ENCODE data around the gene PDE9A.
"Not testable (repeated sequence)": the region's sequence is repeated elsewhere in the genome, so short reads cannot be mapped to it uniquely, and the experiment has no call there.

Gene PDE9A

DNA sequence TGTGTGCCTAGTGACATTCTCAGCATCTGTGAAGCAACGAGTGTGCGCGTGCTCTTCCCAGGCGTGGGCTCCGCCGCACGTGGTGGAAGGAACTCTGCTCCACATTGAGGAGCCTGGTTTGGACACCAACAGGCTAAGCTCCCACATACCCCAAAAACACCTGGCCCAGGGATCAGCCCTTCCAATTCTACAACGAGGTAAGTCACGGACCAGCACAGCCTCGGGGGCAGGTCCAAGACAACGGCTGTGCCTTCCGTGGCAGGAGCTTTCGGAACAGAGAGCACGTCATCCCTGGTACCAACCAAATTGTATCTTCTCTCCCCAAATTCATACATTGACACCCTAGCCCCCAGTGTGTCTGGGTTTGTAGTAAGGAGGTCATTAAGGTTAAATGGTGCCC lies 27.2 kb upstream of the PDE9A start:
- DNase-seq, result no peak

GRCh38 chr21:42627527-42628289 lies 25.7 kb upstream of the PDE9A start:
- DNase-seq, result no peak

DNA sequence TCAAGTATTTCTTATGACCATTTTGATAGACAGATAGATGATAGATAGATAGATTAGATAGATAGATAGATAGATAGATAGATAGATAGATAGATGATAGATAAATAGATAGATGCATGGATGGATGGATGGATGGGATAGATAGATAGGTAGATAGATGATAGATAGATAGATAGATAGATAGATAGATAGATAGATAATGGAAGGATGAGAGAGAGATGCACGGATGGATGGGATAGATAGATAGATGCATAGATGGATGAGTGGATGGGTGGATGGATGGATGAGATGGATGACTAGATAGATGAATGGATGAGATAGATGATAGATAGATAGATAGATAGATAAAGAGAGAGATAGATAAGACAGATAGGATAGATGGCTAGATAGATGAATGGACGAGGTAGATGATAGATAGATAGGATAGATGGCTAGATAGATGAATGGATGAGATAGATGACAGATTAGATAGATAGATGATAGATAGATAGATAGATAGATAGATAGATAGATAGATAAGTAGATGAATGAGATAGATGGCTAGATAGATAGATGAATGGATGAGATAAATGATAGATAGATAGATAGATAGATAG lies 24.9 kb upstream of the PDE9A start:
- DNase-seq, result not testable (repeated sequence)

DNA sequence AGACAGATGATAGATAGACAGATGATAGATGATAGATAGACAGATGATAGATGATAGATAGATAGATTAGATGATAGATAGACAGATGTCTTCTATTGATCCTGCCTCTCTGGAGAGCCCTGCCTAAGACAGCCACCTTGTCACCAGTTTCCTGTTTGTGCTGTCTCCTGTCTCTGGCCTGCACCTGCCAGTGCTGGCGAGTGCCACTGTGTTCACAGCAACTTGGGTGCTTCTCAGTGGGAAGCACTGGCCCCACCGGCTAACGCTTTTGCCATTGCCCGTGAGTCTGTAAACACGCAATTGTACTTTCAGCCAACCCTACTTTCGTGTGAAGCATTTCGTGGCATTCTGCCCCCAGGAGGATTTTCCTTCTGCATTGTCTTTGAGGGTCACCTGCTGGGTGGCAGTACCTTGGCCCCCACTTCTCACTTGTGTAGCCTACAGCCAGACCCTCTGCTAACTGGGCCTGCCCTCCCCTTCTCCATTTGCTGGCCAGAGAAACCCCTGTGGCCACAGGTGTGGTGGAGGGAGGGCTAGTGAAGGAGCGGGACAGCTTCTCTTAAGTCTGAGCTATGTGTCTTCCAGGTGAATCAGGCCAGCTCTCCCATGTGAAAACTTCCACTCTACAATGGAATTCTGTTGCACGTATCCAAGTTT lies 23.4 kb upstream of the PDE9A start:
- no peak for DNase-seq

GRCh38 chr21:42630626-42631025 lies 22.8 kb upstream of the PDE9A start:
- no peak for DNase-seq

DNA sequence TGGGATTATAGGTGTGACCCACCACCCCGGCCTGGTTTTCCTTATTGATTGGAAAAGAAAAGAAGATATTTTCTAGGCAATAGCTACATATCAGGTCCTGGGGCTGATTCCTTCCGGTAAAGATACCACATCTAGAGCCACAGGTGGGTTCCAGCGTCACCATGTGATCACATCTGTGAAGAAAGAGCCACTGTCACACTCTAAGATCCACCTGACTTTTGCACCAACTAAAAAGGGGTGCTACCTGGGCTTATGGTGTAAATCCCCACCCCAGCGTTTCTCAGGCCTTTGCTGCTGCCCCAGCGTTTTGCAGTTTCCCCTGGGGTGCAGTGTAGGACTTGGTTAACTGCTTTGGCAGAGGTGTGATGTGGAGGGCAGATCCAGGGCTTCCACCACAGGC lies 22.3 kb upstream of the PDE9A start:
- DNase-seq, result no peak

GRCh38 chr21:42632336-42632751 lies 21.1 kb upstream of the PDE9A start:
- DNase-seq, result no peak

- no peak for DNase-seq
Measured at GRCh38 chr21:42632771-42633690, 20.4 kb upstream of the PDE9A start.

GRCh38 chr21:42633858-42634257 lies 19.6 kb upstream of the PDE9A start:
- no peak for DNase-seq

DNA sequence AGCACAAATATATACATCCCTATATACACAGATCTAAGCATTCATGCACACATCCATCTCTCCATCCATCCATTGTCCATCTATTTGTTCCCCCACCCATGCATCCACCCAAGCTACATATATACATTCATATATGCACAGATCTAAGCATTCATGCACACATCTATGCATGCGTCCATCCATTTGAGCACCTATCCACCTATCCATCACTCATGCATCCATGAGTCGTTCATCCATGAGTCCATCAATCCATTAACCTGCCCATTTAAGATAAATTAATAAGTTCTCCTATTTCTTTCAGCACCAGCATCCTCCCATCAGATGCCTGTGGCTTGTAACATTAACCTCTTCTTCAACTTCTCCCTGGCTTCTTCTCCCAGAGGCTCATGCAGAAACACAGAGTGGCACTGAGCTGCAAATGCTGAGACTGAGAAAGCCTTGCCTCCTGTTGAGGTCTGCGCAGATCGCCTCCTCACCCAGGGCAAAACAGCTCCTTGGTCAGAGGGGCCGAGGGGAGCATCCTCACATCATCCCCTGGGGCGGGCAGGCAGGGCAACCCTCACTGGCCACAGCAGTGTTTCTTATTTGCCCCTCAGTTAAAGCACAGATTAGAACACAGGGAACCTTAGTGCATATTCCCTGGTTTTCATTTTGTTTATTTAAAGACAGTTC lies 17.4 kb upstream of the PDE9A start:
- DNase-seq, result no peak

GRCh38 chr21:42636520-42637266 lies 16.7 kb upstream of the PDE9A start:
- no peak for DNase-seq

GRCh38 chr21:42637267-42638041 lies 16.0 kb upstream of the PDE9A start:
- DNase-seq, result no peak

- no peak for DNase-seq
Measured at GRCh38 chr21:42638266-42638863, 15.1 kb upstream of the PDE9A start.

- no peak for DNase-seq
Measured at GRCh38 chr21:42639646-42640152, 13.7 kb upstream of the PDE9A start.

GRCh38 chr21:42640486-42640885 lies 12.9 kb upstream of the PDE9A start:
- DNase-seq, result no peak

DNA sequence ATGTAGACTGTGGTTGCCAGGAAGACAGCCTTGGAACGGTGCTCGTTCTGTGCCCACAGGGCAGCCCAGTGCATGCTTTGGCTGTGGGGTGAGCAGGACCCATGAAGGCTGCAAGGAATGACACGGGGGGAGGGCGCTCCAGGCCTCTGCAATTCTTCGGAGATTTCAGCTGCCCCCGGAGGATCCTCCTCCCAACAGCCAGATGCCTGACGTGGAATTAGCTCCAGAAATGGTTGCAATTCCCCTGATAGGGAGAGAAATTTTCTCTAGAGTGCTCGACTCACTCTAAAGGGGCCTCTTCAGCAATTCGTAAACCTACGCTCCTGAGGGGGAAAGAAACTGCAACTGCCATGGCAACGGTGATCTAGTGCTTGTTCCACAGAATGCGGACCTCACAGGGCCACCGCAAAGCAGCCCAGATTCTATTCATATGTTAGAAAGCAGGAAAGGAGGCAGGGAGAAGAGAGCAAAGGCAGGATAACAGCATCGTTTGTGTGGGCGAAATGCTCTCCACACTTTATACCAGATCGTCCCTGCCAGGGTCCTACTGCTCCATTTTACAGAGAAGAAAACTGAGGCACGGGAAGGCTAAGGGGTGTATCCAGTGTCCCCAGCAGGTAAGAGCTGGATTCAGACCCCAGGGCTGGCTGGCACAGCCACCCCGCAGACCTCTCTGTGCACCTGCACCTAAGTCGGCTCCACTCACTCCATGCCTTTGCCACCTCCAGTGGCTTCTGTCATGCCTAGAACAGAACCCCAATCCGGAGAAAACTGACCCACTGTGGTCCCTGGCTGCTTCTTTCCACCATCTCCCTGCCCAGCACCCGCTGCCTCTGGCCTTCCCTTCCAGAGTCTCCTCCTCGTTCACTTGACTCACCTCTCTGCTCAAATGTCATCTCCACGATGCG lies 11.9 kb upstream of the PDE9A start:
- no peak for DNase-seq

DNA sequence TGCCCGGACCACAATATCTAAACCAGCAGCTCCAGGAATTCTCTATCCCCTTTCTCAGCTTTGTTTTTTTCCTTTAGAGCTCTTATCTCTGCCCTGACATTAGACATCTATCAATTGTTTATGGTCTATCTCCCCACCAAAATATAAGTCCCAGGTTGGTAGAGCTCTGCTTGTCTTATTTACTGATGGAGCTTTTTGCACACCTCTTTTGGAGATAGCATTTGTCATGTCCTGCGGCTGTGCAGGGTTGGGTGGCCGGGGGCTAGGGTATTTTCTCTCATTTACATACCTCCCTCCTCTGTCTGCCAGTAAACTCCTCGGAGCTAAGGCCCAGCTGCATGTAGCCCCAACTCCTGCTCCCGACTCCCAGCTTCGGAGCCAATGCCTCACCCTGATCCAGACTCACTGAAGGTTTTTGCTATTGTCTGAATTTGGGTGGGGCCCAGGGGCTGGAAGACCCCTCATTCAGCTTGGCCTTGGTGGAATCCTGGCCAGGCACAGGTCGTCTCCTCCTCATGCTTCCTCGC lies 11.1 kb upstream of the PDE9A start:
- DNase-seq, result no peak

- DNase-seq, result no peak
Measured at GRCh38 chr21:42644223-42645208, 8.9 kb upstream of the PDE9A start.

Measured in NCI-H510A (cell line).